Measurements from ENCODE around the gene NIP7. TPM values are rescaled to one million over a fixed set of nuclear protein-coding genes. Genes with fewer than 3 reads are reported as not detected.
A peak's percentile ranks its signal among the peaks of the same experiment; 100 is the strongest.

The NIP7 gene
- total and polyA plus RNA-seq, 9 of the 15 experiments (the other 6 are each of a cell fraction or from before 2014, with no cell fraction given), result 28.9 to 85.5 (median 72.5) TPM

DNA sequence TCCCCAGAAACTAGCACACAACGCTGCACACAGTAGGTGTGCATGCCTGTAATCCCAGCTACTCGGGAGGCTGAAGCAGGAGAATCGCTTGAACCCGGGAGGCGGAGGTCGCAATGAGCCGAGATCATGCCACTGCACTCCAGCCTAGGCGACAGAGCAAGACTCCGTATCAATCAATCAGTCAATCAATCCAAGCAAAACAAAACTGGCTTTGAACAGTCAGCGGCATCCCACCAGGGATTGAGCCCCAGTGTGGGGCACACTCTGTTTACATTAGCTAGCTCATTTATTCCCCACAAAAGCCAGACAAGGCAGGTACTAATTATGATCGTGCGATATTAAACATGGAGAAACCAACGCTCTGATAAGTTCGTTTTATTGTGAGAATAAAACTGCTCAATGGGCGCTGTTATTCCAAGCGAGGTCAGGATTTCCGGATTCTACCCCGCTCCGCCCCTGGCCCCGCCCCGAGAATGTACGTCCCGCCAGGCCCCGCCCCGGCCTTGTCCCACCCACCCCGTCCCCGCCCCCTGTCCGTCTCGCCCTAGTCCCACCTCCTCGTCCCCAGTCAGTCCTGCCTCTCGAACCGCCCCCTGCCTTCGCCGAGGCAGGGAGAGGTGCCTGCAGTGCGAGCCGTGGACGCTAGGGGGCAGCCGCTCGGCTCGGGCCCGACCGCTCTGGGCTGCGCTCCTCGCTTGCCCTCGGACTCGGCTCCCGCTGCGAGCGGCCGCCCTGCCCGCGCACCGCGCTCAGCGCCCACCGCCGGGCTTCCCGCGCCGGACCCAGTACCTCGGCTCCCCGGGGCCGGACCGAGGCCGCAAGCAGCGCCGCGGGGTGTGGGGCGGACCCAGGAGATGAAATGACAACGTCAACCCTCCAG is 28.7 kb upstream of the NIP7 start, which contains the start of gene VPS4A (continued):
- TF ChIP-seq, protein P1, sequence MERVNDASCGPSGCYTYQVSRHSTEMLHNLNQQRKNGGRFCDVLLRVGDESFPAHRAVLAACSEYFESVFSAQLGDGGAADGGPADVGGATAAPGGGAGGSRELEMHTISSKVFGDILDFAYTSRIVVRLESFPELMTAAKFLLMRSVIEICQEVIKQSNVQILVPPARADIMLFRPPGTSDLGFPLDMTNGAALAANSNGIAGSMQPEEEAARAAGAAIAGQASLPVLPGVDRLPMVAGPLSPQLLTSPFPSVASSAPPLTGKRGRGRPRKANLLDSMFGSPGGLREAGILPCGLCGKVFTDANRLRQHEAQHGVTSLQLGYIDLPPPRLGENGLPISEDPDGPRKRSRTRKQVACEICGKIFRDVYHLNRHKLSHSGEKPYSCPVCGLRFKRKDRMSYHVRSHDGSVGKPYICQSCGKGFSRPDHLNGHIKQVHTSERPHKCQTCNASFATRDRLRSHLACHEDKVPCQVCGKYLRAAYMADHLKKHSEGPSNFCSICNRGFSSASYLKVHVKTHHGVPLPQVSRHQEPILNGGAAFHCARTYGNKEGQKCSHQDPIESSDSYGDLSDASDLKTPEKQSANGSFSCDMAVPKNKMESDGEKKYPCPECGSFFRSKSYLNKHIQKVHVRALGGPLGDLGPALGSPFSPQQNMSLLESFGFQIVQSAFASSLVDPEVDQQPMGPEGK (CRISPR knock-in tag; IDR thresholded peaks at IDR 0.05; ENCODE audit: borderline replicate concordance), result no peak
- TF ChIP-seq, protein P2, sequence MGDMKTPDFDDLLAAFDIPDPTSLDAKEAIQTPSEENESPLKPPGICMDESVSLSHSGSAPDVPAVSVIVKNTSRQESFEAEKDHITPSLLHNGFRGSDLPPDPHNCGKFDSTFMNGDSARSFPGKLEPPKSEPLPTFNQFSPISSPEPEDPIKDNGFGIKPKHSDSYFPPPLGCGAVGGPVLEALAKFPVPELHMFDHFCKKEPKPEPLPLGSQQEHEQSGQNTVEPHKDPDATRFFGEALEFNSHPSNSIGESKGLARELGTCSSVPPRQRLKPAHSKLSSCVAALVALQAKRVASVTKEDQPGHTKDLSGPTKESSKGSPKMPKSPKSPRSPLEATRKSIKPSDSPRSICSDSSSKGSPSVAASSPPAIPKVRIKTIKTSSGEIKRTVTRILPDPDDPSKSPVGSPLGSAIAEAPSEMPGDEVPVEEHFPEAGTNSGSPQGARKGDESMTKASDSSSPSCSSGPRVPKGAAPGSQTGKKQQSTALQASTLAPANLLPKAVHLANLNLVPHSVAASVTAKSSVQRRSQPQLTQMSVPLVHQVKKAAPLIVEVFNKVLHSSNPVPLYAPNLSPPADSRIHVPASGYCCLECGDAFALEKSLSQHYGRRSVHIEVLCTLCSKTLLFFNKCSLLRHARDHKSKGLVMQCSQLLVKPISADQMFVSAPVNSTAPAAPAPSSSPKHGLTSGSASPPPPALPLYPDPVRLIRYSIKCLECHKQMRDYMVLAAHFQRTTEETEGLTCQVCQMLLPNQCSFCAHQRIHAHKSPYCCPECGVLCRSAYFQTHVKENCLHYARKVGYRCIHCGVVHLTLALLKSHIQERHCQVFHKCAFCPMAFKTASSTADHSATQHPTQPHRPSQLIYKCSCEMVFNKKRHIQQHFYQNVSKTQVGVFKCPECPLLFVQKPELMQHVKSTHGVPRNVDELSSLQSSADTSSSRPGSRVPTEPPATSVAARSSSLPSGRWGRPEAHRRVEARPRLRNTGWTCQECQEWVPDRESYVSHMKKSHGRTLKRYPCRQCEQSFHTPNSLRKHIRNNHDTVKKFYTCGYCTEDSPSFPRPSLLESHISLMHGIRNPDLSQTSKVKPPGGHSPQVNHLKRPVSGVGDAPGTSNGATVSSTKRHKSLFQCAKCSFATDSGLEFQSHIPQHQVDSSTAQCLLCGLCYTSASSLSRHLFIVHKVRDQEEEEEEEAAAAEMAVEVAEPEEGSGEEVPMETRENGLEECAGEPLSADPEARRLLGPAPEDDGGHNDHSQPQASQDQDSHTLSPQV (IDR thresholded peaks at IDR 0.05), result peak; percentile 42; the same call in 1 of the 2 replicates
- TF ChIP-seq MED1 (CRISPR knock-in tag; IDR thresholded peaks at IDR 0.05; ENCODE audit: borderline replicate concordance), result no peak
- TF ChIP-seq, protein P3, sequence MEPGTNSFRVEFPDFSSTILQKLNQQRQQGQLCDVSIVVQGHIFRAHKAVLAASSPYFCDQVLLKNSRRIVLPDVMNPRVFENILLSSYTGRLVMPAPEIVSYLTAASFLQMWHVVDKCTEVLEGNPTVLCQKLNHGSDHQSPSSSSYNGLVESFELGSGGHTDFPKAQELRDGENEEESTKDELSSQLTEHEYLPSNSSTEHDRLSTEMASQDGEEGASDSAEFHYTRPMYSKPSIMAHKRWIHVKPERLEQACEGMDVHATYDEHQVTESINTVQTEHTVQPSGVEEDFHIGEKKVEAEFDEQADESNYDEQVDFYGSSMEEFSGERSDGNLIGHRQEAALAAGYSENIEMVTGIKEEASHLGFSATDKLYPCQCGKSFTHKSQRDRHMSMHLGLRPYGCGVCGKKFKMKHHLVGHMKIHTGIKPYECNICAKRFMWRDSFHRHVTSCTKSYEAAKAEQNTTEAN (CRISPR knock-in tag; IDR thresholded peaks at IDR 0.05), result 0 out of 2 replicates have a peak, but pooled peaks have one; percentile 9
- TF ChIP-seq ZNF197 (CRISPR knock-in tag; IDR thresholded peaks at IDR 0.05; ENCODE audit: low read depth), result no peak
- no peak for TF ChIP-seq TEAD4 (IDR thresholded peaks at IDR 0.05; ENCODE audit: low read length)
- TF ChIP-seq TEAD4 (CRISPR knock-in tag; IDR thresholded peaks at IDR 0.05; ENCODE audit: borderline replicate concordance), result 0 out of 2 replicates have a peak, but pooled peaks have one; percentile 17
- peak; percentile 81 for TF ChIP-seq TAF1 (IDR thresholded peaks at IDR 0.05; ENCODE audit: control insufficient read depth, extremely low read depth, insufficient read depth, low read length, severe bottlenecking)
- TF ChIP-seq, protein P4, sequence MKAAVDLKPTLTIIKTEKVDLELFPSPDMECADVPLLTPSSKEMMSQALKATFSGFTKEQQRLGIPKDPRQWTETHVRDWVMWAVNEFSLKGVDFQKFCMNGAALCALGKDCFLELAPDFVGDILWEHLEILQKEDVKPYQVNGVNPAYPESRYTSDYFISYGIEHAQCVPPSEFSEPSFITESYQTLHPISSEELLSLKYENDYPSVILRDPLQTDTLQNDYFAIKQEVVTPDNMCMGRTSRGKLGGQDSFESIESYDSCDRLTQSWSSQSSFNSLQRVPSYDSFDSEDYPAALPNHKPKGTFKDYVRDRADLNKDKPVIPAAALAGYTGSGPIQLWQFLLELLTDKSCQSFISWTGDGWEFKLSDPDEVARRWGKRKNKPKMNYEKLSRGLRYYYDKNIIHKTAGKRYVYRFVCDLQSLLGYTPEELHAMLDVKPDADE (conservative IDR thresholded peaks at IDR 0.05; ENCODE audit: control insufficient read depth, low read depth, low read length), result peak; percentile 71; the same call in 1 of the 2 replicates
- TF ChIP-seq NR2F6 (CRISPR knock-in tag; IDR thresholded peaks at IDR 0.05), result no peak
- TF ChIP-seq ZNF76 (CRISPR knock-in tag; IDR thresholded peaks at IDR 0.05; ENCODE audit: borderline replicate concordance), result no peak; the same call in 1 of the 2 replicates
- peak; percentile 85 for TF ChIP-seq SIN3B (IDR thresholded peaks at IDR 0.05; ENCODE audit: low read depth)
- TF ChIP-seq ATF7 (IDR thresholded peaks at IDR 0.05), result peak; percentile 61
- TF ChIP-seq BCL6 (CRISPR knock-in tag; IDR thresholded peaks at IDR 0.05), result no peak
- no peak for TF ChIP-seq PHTF2 (CRISPR knock-in tag; IDR thresholded peaks at IDR 0.05)
- TF ChIP-seq GATAD2A (IDR thresholded peaks at IDR 0.05), result no peak

All from K562 (cell line).